Activated T-helper 2 cell treated with anti-CD3 and anti-CD28 coated beads, Interferon-gamma antibody, Interleukin-2, Interleukin-4, amounts not matched to agents 10 μg/mL and 5 μg/mL and 100 μg/mL, durations not matched to agents 14 hours and 24 hours and 36 hours (primary cell): ENCODE data around the gene RNF135. TPM values are rescaled to one million over a fixed set of nuclear protein-coding genes. Genes with fewer than 3 reads are reported as not detected.
"Not testable (repeated sequence)": the region's sequence is repeated elsewhere in the genome, so short reads cannot be mapped to it uniquely, and the experiment has no call there.

Experiments
- DNase-seq: peaks from one replicate; pipeline ENCODE4 v3.0.0; 2021; ENCODE audit warnings: low spot score
- H3K27ac Mint-ChIP-seq: one replicate; pipeline ENCODE4 v1.8.0; 2021; ENCODE audit warnings: mixed read lengths
- H3K27me3 Mint-ChIP-seq: one replicate; pipeline ENCODE4 v1.8.0; 2021; ENCODE audit warnings: low read depth, mixed read lengths
- H3K36me3 Mint-ChIP-seq: one replicate; pipeline ENCODE4 v1.8.0; 2021; ENCODE audit warnings: low read depth, mixed read lengths
- H3K4me1 Mint-ChIP-seq: one replicate; pipeline ENCODE4 v1.8.0; 2021; ENCODE audit warnings: low read depth, mixed read lengths
- H3K4me3 Mint-ChIP-seq: one replicate; pipeline ENCODE4 v1.8.0; 2021; ENCODE audit warnings: low read depth, mild to moderate bottlenecking, moderate library complexity, mixed read lengths
- H3K9me3 Mint-ChIP-seq: one replicate; pipeline ENCODE4 v1.8.0; 2021; ENCODE audit warnings: mixed read lengths
- intact Hi-C: fragments of 100-400 bp; cut with micrococcal nuclease; formaldehyde crosslinking; loops from one replicate; pipeline ENCODE4 v1.15.1; 2023
- total RNA-seq: library from RNA; stranded (reverse); gene quantifications from 2 replicates; pipeline ENCODE4 v1.2.3, GENCODE V29; 2022

The RNF135 gene
- total RNA-seq, 1 donor from 2014 or later: 9.2 TPM

- H3K4me3 Mint-ChIP-seq, H3K36me3 Mint-ChIP-seq, DNase-seq, H3K27ac Mint-ChIP-seq, H3K9me3 Mint-ChIP-seq, H3K27me3 Mint-ChIP-seq, intact Hi-C loops: not testable (repeated sequence)
- peaks cover 10% of the 10 kb centered on the region for H3K4me1 Mint-ChIP-seq
Measured at GRCh38 chr17:30964312-30964711, 6.5 kb upstream of the RNF135 start.

- H3K27ac Mint-ChIP-seq: no peak overlapping the region
- H3K9me3 Mint-ChIP-seq: no peaks in the 10 kb centered on the region
- peaks cover 1% of the 10 kb centered on the region for H3K27me3 Mint-ChIP-seq
- intact Hi-C loops: no loop called here
- H3K4me1 Mint-ChIP-seq: peaks cover 13% of the 10 kb centered on the region
- H3K4me3 Mint-ChIP-seq: no peak overlapping the region
- no peak for DNase-seq
- H3K36me3 Mint-ChIP-seq: no peaks in the 10 kb centered on the region
Measured at GRCh38 chr17:30964876-30965275, 6.0 kb upstream of the RNF135 start.

GRCh38 chr17:30965686-30966085 is 5.2 kb upstream of the RNF135 start:
- no peaks in the 10 kb centered on the region for H3K36me3 Mint-ChIP-seq
- DNase-seq: no peak
- intact Hi-C loops: no loop called here
- peaks cover 1% of the 10 kb centered on the region for H3K27me3 Mint-ChIP-seq
- H3K4me1 Mint-ChIP-seq: peaks cover 19% of the 10 kb centered on the region
- H3K4me3 Mint-ChIP-seq: no peak overlapping the region
- H3K27ac Mint-ChIP-seq: no peak overlapping the region
- H3K9me3 Mint-ChIP-seq: no peaks in the 10 kb centered on the region

- Mint-ChIP-seq H3K4me1 (peaks cover 27% of the 10 kb centered on the region), H3K36me3 (peaks cover 13% of the 10 kb centered on the region)
- H3K9me3 Mint-ChIP-seq, H3K27ac Mint-ChIP-seq, intact Hi-C loops, H3K27me3 Mint-ChIP-seq, DNase-seq, H3K4me3 Mint-ChIP-seq: not testable (repeated sequence)
Measured at GRCh38 chr17:30967911-30968310, 2.9 kb upstream of the RNF135 start.

- Mint-ChIP-seq H3K27me3 (no peaks in the 10 kb centered on the region), H3K4me1 (peaks cover 27% of the 10 kb centered on the region), H3K4me3 (peak overlapping the region; percentile 97), H3K36me3 (peaks cover 24% of the 10 kb centered on the region), H3K9me3 (no peaks in the 10 kb centered on the region), H3K27ac (peak overlapping the region; percentile 96)
- DNase-seq: peak; percentile 12
- intact Hi-C loops: loop anchor here (5.0 kb wide), 1 partner anchor 63 kb away; the partner anchor contains the start of gene TEFM
Measured at GRCh38 chr17:30969989-30970830, 629 bp upstream of the RNF135 start.

- peaks cover 36% of the 10 kb centered on the region for H3K36me3 Mint-ChIP-seq
- no peak overlapping the region for H3K27ac Mint-ChIP-seq
- H3K9me3 Mint-ChIP-seq: no peaks in the 10 kb centered on the region
- peaks cover 12% of the 10 kb centered on the region for H3K4me1 Mint-ChIP-seq
- intact Hi-C loops: no loop called here
- H3K27me3 Mint-ChIP-seq: no peaks in the 10 kb centered on the region
- DNase-seq: no peak
- H3K4me3 Mint-ChIP-seq: no peak overlapping the region
Measured at GRCh38 chr17:30975042-30975820, 4.4 kb downstream of the RNF135 start.

GRCh38 chr17:30979919-30980318 is 9.1 kb downstream of the RNF135 start:
- H3K9me3 Mint-ChIP-seq, H3K4me3 Mint-ChIP-seq, DNase-seq, H3K27ac Mint-ChIP-seq, intact Hi-C loops, H3K4me1 Mint-ChIP-seq, H3K27me3 Mint-ChIP-seq: not testable (repeated sequence)
- H3K36me3 Mint-ChIP-seq: peaks cover 16% of the 10 kb centered on the region

- Mint-ChIP-seq H3K36me3 (peaks cover 9% of the 10 kb centered on the region), H3K4me3 (no peak overlapping the region), H3K27ac (no peak overlapping the region), H3K4me1 (peaks cover 3% of the 10 kb centered on the region), H3K9me3 (no peaks in the 10 kb centered on the region), H3K27me3 (no peaks in the 10 kb centered on the region)
- no peak for DNase-seq
- intact Hi-C loops: no loop called here
Measured at GRCh38 chr17:30981531-30982519, 11.0 kb downstream of the RNF135 start.

GRCh38 chr17:30982855-30983254 is 12.0 kb downstream of the RNF135 start:
- intact Hi-C loops: no loop called here
- peaks cover 3% of the 10 kb centered on the region for H3K4me1 Mint-ChIP-seq
- H3K27ac Mint-ChIP-seq: no peak overlapping the region
- H3K9me3 Mint-ChIP-seq: no peaks in the 10 kb centered on the region
- H3K27me3 Mint-ChIP-seq: no peaks in the 10 kb centered on the region
- H3K36me3 Mint-ChIP-seq: peaks cover 11% of the 10 kb centered on the region
- H3K4me3 Mint-ChIP-seq: no peak overlapping the region
- no peak for DNase-seq

GRCh38 chr17:30990458-30990857 is 19.6 kb downstream of the RNF135 start:
- H3K4me1 Mint-ChIP-seq: no peaks in the 10 kb centered on the region
- intact Hi-C loops: no loop called here
- no peak overlapping the region for H3K27ac Mint-ChIP-seq
- peaks cover 17% of the 10 kb centered on the region for H3K36me3 Mint-ChIP-seq
- DNase-seq: no peak
- no peaks in the 10 kb centered on the region for H3K27me3 Mint-ChIP-seq
- H3K9me3 Mint-ChIP-seq: no peaks in the 10 kb centered on the region
- no peak overlapping the region for H3K4me3 Mint-ChIP-seq

GRCh38 chr17:30992551-30992950 is 21.7 kb downstream of the RNF135 start:
- no peak overlapping the region for H3K27ac Mint-ChIP-seq
- H3K36me3 Mint-ChIP-seq: peaks cover 25% of the 10 kb centered on the region
- H3K27me3 Mint-ChIP-seq: no peaks in the 10 kb centered on the region
- DNase-seq: no peak
- intact Hi-C loops: no loop called here
- H3K4me3 Mint-ChIP-seq: no peak overlapping the region
- H3K4me1 Mint-ChIP-seq: no peaks in the 10 kb centered on the region
- no peaks in the 10 kb centered on the region for H3K9me3 Mint-ChIP-seq

GRCh38 chr17:30995347-30995746 is 24.5 kb downstream of the RNF135 start:
- no peaks in the 10 kb centered on the region for H3K4me1 Mint-ChIP-seq
- no peaks in the 10 kb centered on the region for H3K9me3 Mint-ChIP-seq
- H3K27ac Mint-ChIP-seq: no peak overlapping the region
- H3K36me3 Mint-ChIP-seq: peaks cover 30% of the 10 kb centered on the region
- intact Hi-C loops: no loop called here
- H3K4me3 Mint-ChIP-seq: no peak overlapping the region
- no peaks in the 10 kb centered on the region for H3K27me3 Mint-ChIP-seq
- DNase-seq: no peak
